MCF 10A (cell line): Measurements from ENCODE around the gene SMC6. TPM values are rescaled to one million over a fixed set of nuclear protein-coding genes. Genes with fewer than 3 reads are reported as not detected.
A peak's percentile ranks its signal among the peaks of the same experiment; 100 is the strongest.

Experiments
- BruUV-seq: library from RNA; stranded (reverse); fragments of 400-500 nt; replicated peaks from 2 replicates; lab custom pipeline; 2021; lab: Mats Ljungman, UMichigan
- CTCF ChIA-PET: fragments of 300-600 bp; sonication (Branson Sonifier 250); formaldehyde crosslinking; extraction: SDS; loops from one replicate; lab custom pipeline; 2021; ENCODE audit warnings: antibody characterized with exemption, inconsistent platforms; lab: Yijun Ruan, JAX
- POLR2A ChIA-PET: fragments of 300-600, 350-650 bp; sonication (Branson Sonifier 250); formaldehyde crosslinking; extraction: SDS; loops from one replicate; lab custom pipeline; 2020; ENCODE audit warnings: antibody characterized with exemption, inconsistent platforms; lab: Yijun Ruan, JAX
- DNase-seq: peaks from one replicate; pipeline ENCODE4 v3.0.0-alpha.2; 2018; ENCODE audit not compliant: unreplicated experiment
- H3K27ac Mint-ChIP-seq: one replicate; pipeline ENCODE4 v1.8.0; 2022; ENCODE audit warnings: mild to moderate bottlenecking, low read depth, mixed read lengths; ENCODE audit not compliant: unreplicated experiment
- H3K27me3 Mint-ChIP-seq: one replicate; pipeline ENCODE4 v1.8.0; 2022; ENCODE audit warnings: mixed read lengths; ENCODE audit not compliant: insufficient read depth, unreplicated experiment
- H3K36me3 Mint-ChIP-seq: one replicate; pipeline ENCODE4 v1.8.0; 2022; ENCODE audit warnings: mild to moderate bottlenecking, moderate library complexity, mixed read lengths; ENCODE audit not compliant: insufficient read depth, unreplicated experiment
- H3K4me1 Mint-ChIP-seq: one replicate; pipeline ENCODE4 v1.8.0; 2022; ENCODE audit warnings: mixed read lengths; ENCODE audit not compliant: insufficient read depth, unreplicated experiment
- H3K4me3 Mint-ChIP-seq: one replicate; pipeline ENCODE4 v1.8.0; 2022; ENCODE audit warnings: mild to moderate bottlenecking, moderate library complexity, mixed read lengths; ENCODE audit not compliant: unreplicated experiment
- H3K9me3 Mint-ChIP-seq: one replicate; pipeline ENCODE4 v1.8.0; 2022; ENCODE audit warnings: mixed read lengths; ENCODE audit not compliant: unreplicated experiment
- intact Hi-C: fragments of 100-400 bp; cut with micrococcal nuclease; formaldehyde crosslinking; loops from 2 replicates; pipeline ENCODE4 v1.14.1; 2022
- total RNA-seq: library from RNA; stranded (reverse); gene quantifications from 2 replicates; pipeline ENCODE4 v1.2.3, GENCODE V29; 2022
- TF ChIP-seq, protein P1 (sequence below): fragments of 200-600 bp; IDR thresholded peaks from one replicate; pipeline ENCODE4 v1.8.0; 2022; ENCODE audit warnings: antibody characterized with exemption, mild to moderate bottlenecking; ENCODE audit not compliant: unreplicated experiment

SMC6 gene
- total RNA-seq, 1 experiment from 2014 or later: 24.7 TPM

- Mint-ChIP-seq H3K27me3 (no peaks in the 10 kb centered on the region), H3K4me3 (peak overlapping the region; percentile 82), H3K36me3 (no peaks in the 10 kb centered on the region), H3K4me1 (peaks cover 25% of the 10 kb centered on the region), H3K9me3 (no peaks in the 10 kb centered on the region), H3K27ac (peak overlapping the region; percentile 97)
- ChIA-PET POLR2A (interaction anchor here (0.7 to 5.9 kb wide), 4 partner anchors 13 to 284 kb away, joined by 3 to 136 read pairs (median 5); partner anchors contain the start of gene MSGN1), CTCF (interaction anchor here (0.6 to 5.0 kb wide), 9 partner anchors 21 to 1076 kb away, joined by 3 to 53 read pairs (median 3); partner anchors contain the start of gene MSGN1)
- BruUV-seq: TSS peak; percentile 43
- TF ChIP-seq, protein P1, sequence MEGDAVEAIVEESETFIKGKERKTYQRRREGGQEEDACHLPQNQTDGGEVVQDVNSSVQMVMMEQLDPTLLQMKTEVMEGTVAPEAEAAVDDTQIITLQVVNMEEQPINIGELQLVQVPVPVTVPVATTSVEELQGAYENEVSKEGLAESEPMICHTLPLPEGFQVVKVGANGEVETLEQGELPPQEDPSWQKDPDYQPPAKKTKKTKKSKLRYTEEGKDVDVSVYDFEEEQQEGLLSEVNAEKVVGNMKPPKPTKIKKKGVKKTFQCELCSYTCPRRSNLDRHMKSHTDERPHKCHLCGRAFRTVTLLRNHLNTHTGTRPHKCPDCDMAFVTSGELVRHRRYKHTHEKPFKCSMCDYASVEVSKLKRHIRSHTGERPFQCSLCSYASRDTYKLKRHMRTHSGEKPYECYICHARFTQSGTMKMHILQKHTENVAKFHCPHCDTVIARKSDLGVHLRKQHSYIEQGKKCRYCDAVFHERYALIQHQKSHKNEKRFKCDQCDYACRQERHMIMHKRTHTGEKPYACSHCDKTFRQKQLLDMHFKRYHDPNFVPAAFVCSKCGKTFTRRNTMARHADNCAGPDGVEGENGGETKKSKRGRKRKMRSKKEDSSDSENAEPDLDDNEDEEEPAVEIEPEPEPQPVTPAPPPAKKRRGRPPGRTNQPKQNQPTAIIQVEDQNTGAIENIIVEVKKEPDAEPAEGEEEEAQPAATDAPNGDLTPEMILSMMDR: no peak
- intact Hi-C loops: no loop called here
- DNase-seq: peak; percentile 38
Observed at GRCh38 chr2:17752892-17753802, 463 bp downstream of the SMC6 start.

DNA sequence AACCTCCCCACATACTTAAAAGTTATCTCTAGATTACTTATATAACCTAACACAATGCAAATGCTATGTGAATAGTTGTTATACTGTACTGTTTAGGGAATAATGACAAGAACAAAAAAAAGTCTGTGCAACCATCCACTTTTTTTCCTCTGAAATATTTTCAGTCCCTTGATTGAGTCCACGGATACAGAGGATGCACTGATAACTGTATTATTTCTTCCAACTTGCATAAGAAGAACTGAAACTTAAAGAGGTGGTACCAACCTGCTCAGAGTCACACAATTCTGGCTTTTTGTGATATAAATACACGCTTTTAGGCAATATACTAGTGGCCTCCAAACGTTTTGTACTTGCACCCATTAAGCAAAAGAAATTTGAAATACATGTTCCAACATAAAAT, 1.4 kb downstream of the SMC6 start:
- intact Hi-C loops: no loop called here
- no peak for DNase-seq
- Mint-ChIP-seq H3K9me3 (no peaks in the 10 kb centered on the region), H3K4me1 (peaks cover 28% of the 10 kb centered on the region), H3K27me3 (no peaks in the 10 kb centered on the region), H3K36me3 (no peaks in the 10 kb centered on the region), H3K27ac (peak overlapping the region; percentile 97), H3K4me3 (peak overlapping the region; percentile 82)
- CTCF ChIA-PET: no interaction called here
- TF ChIP-seq, protein P1: no peak
- no TSS peak for BruUV-seq
- POLR2A ChIA-PET: interaction anchor here (1.0 to 1.6 kb wide), 3 partner anchors 8 to 64 kb away, joined by 3 to 8 read pairs (median 3); partner anchors contain the start of gene MSGN1

- no peaks in the 10 kb centered on the region for H3K9me3 Mint-ChIP-seq
- peaks cover 23% of the 10 kb centered on the region for H3K4me1 Mint-ChIP-seq
- peaks cover 11% of the 10 kb centered on the region for H3K36me3 Mint-ChIP-seq
- H3K27me3 Mint-ChIP-seq: no peaks in the 10 kb centered on the region
- H3K4me3 Mint-ChIP-seq: no peak overlapping the region
- intact Hi-C loops: no loop called here
- ChIA-PET CTCF (interaction anchor here (0.9 to 1.7 kb wide), 3 partner anchors 68 to 629 kb away, joined by 3 to 5 read pairs (median 4); no protein-coding TSS in a partner anchor), POLR2A (interaction anchor here (1.0 kb wide), 1 partner anchor 621 kb away, joined by 3 read pairs; no protein-coding TSS in a partner anchor)
- H3K27ac Mint-ChIP-seq: peak overlapping the region; percentile 32
- TF ChIP-seq, protein P1: no peak
- no TSS peak for BruUV-seq
- no peak for DNase-seq
Observed at GRCh38 chr2:17749753-17750438, 3.7 kb downstream of the SMC6 start.
